ENCODE results near the gene BNIP3.

BNIP3 gene

GRCh38 chr10:131978366-131978765 is 3.4 kb downstream of the BNIP3 start:
- DNase-seq (ENCODE audit: low read depth in 2 of 2), result no peak

GRCh38 chr10:131977323-131978096 is 4.2 kb downstream of the BNIP3 start:
- DNase-seq (ENCODE audit: low read depth in 2 of 2), result no peak

- no peak for DNase-seq (ENCODE audit: low read depth in 2 of 2)
These were observed 5.9 kb downstream of the BNIP3 start for GRCh38 chr10:131975796-131976195.

- DNase-seq (ENCODE audit: low read depth in 2 of 2), result no peak
These were observed 6.7 kb downstream of the BNIP3 start for GRCh38 chr10:131975003-131975402.

GRCh38 chr10:131974034-131974817 is 7.5 kb downstream of the BNIP3 start:
- DNase-seq (ENCODE audit: low read depth in 2 of 2), result no peak

- DNase-seq (ENCODE audit: low read depth in 2 of 2), result no peak
These were observed 8.4 kb downstream of the BNIP3 start for GRCh38 chr10:131973160-131973951.

- DNase-seq (ENCODE audit: low read depth in 2 of 2), result no peak
These were observed 9.2 kb downstream of the BNIP3 start for GRCh38 chr10:131972474-131973071.

GRCh38 chr10:131971591-131971990 is 10.1 kb downstream of the BNIP3 start:
- no peak for DNase-seq (ENCODE audit: low read depth in 2 of 2)

- DNase-seq (ENCODE audit: low read depth in 2 of 2), result no peak
These were observed 10.8 kb downstream of the BNIP3 start for GRCh38 chr10:131970946-131971345.

- DNase-seq (ENCODE audit: low read depth in 2 of 2), result no peak
These were observed 12.8 kb downstream of the BNIP3 start for GRCh38 chr10:131968949-131969348.

GRCh38 chr10:131964298-131964697 is 17.4 kb downstream of the BNIP3 start:
- no peak for DNase-seq (ENCODE audit: low read depth in 2 of 2)

- no peak for DNase-seq (ENCODE audit: low read depth in 2 of 2)
These were observed 17.9 kb downstream of the BNIP3 start for GRCh38 chr10:131963811-131964210.

- DNase-seq (ENCODE audit: low read depth in 2 of 2), result no peak
These were observed 18.4 kb downstream of the BNIP3 start for GRCh38 chr10:131963350-131963749.

GRCh38 chr10:131961777-131962662 is 19.7 kb downstream of the BNIP3 start:
- DNase-seq (ENCODE audit: low read depth in 2 of 2), result no peak

- no peak for DNase-seq (ENCODE audit: low read depth in 2 of 2)
These were observed 20.5 kb downstream of the BNIP3 start for GRCh38 chr10:131961047-131961776.

- DNase-seq (ENCODE audit: low read depth in 2 of 2), result no peak
These were observed 21.1 kb downstream of the BNIP3 start for GRCh38 chr10:131960631-131961046.

GRCh38 chr10:131959841-131960240 is 21.9 kb downstream of the BNIP3 start:
- DNase-seq (ENCODE audit: low read depth in 2 of 2), result no peak

- DNase-seq (ENCODE audit: low read depth in 2 of 2), result no peak
These were observed 26.0 kb downstream of the BNIP3 start for GRCh38 chr10:131955591-131956340.

- no peak for DNase-seq (ENCODE audit: low read depth in 2 of 2)
These were observed 27.3 kb downstream of the BNIP3 start for GRCh38 chr10:131954356-131954965.
